ENCODE measurements around the gene FBXO22. TPM values are rescaled to one million over a fixed set of nuclear protein-coding genes. Genes with fewer than 3 reads are reported as not detected.
"Not testable (repeated sequence)": the region's sequence is repeated elsewhere in the genome, so short reads cannot be mapped to it uniquely, and the experiment has no call there.

Gene FBXO22
- polyA plus RNA-seq, 1 donor (not counting 4 experiments of a cell fraction or from before 2014, with no cell fraction given), result 68.5 TPM

- no peak overlapping the region for H3K9ac ChIP-seq (ENCODE audit: control insufficient read depth, extremely low read depth, insufficient read depth, low read length)
- FAIRE-seq (no peak), DNase-seq (ENCODE audit: low read depth, low spot score) (no peak)
- no peaks in the 10 kb centered on the region for H3K4me1 ChIP-seq (ENCODE audit: control insufficient read depth, extremely low read depth, insufficient read depth, low read length)
- H3K4me2 ChIP-seq (ENCODE audit: control insufficient read depth, extremely low read depth, insufficient read depth, low read depth, low read length), result no peak overlapping the region
- no peak for TF ChIP-seq CTCF (optimal IDR thresholded peaks at IDR 0.05 in 1 of 3, IDR thresholded peaks at IDR 0.05 in 1 of 3, conservative IDR thresholded peaks at IDR 0.05 in 1 of 3; ENCODE audit: extremely low read depth in 1 of 3, insufficient read depth in 2 of 3, low read length in 3 of 3)
- TF ChIP-seq EZH2 (IDR thresholded peaks at IDR 0.05; ENCODE audit: low read length), result no peak
- H3K27ac ChIP-seq (ENCODE audit: control insufficient read depth, insufficient read depth, low read length), result no peak overlapping the region
- H3K9me3 ChIP-seq (ENCODE audit: control insufficient read depth, low read depth, low read length), result no peaks in the 10 kb centered on the region
- no peaks in the 10 kb centered on the region for H4K20me1 ChIP-seq (ENCODE audit: control insufficient read depth, extremely low read depth, insufficient read depth, low read length)
- no peak overlapping the region for H2AFZ ChIP-seq (ENCODE audit: control insufficient read depth, low read length)
- H3K9me1 ChIP-seq (ENCODE audit: control insufficient read depth, extremely low read depth, insufficient read depth, low read length), result no peaks in the 10 kb centered on the region
- H3K4me3 ChIP-seq (ENCODE audit: control insufficient read depth in 2 of 3, extremely low read depth in 1 of 3, insufficient read depth in 2 of 3, low read depth in 1 of 3, low read length in 3 of 3), result no peak overlapping the region
- no peaks in the 10 kb centered on the region for H3K79me2 ChIP-seq (ENCODE audit: control insufficient read depth, insufficient read depth, low read length)
- H3K36me3 ChIP-seq (ENCODE audit: control insufficient read depth in 2 of 2, extremely low read depth in 1 of 2, insufficient read depth in 2 of 2, low read length in 2 of 2), result no peaks in the 10 kb centered on the region
- H3K27me3 ChIP-seq (ENCODE audit: control insufficient read depth, extremely low read depth, insufficient read depth, low read length), result no peaks in the 10 kb centered on the region
- dilution Hi-C loops (cut with MboI; ENCODE audit: extremely low pct_ligation_motif_present, low sequenced_read_pairs), result no loop called here
These were observed 78.8 kb downstream of the FBXO22 start for GRCh38 chr15:75982468-75982867.

- H3K4me3 ChIP-seq (ENCODE audit: control insufficient read depth in 2 of 3, extremely low read depth in 1 of 3, insufficient read depth in 2 of 3, low read depth in 1 of 3, low read length in 3 of 3); H3K27ac ChIP-seq (ENCODE audit: control insufficient read depth, insufficient read depth, low read length); H3K4me2 ChIP-seq (ENCODE audit: control insufficient read depth, extremely low read depth, insufficient read depth, low read depth, low read length); DNase-seq (ENCODE audit: low read depth, low spot score); FAIRE-seq; H4K20me1 ChIP-seq (ENCODE audit: control insufficient read depth, extremely low read depth, insufficient read depth, low read length); H2AFZ ChIP-seq (ENCODE audit: control insufficient read depth, low read length); H3K9me3 ChIP-seq (ENCODE audit: control insufficient read depth, low read depth, low read length); H3K9me1 ChIP-seq (ENCODE audit: control insufficient read depth, extremely low read depth, insufficient read depth, low read length); H3K36me3 ChIP-seq (ENCODE audit: control insufficient read depth in 2 of 2, extremely low read depth in 1 of 2, insufficient read depth in 2 of 2, low read length in 2 of 2); dilution Hi-C loops (cut with MboI; ENCODE audit: extremely low pct_ligation_motif_present, low sequenced_read_pairs); H3K9ac ChIP-seq (ENCODE audit: control insufficient read depth, extremely low read depth, insufficient read depth, low read length); H3K79me2 ChIP-seq (ENCODE audit: control insufficient read depth, insufficient read depth, low read length); H3K27me3 ChIP-seq (ENCODE audit: control insufficient read depth, extremely low read depth, insufficient read depth, low read length); H3K4me1 ChIP-seq (ENCODE audit: control insufficient read depth, extremely low read depth, insufficient read depth, low read length): not testable (repeated sequence)
These were observed 81.0 kb downstream of the FBXO22 start for GRCh38 chr15:75984706-75985105.

GRCh38 chr15:75985971-75986370 is 82.3 kb downstream of the FBXO22 start:
- no peak overlapping the region for H3K9ac ChIP-seq (ENCODE audit: control insufficient read depth, extremely low read depth, insufficient read depth, low read length)
- H2AFZ ChIP-seq (ENCODE audit: control insufficient read depth, low read length), result no peak overlapping the region
- DNase-seq (ENCODE audit: low read depth, low spot score), result no peak
- H3K4me1 ChIP-seq (ENCODE audit: control insufficient read depth, extremely low read depth, insufficient read depth, low read length), result no peaks in the 10 kb centered on the region
- no peaks in the 10 kb centered on the region for H4K20me1 ChIP-seq (ENCODE audit: control insufficient read depth, extremely low read depth, insufficient read depth, low read length)
- no peaks in the 10 kb centered on the region for H3K9me1 ChIP-seq (ENCODE audit: control insufficient read depth, extremely low read depth, insufficient read depth, low read length)
- H3K9me3 ChIP-seq (ENCODE audit: control insufficient read depth, low read depth, low read length), result no peaks in the 10 kb centered on the region
- H3K27me3 ChIP-seq (ENCODE audit: control insufficient read depth, extremely low read depth, insufficient read depth, low read length), result no peaks in the 10 kb centered on the region
- H3K27ac ChIP-seq (ENCODE audit: control insufficient read depth, insufficient read depth, low read length), result no peak overlapping the region
- dilution Hi-C loops (cut with MboI; ENCODE audit: extremely low pct_ligation_motif_present, low sequenced_read_pairs), result no loop called here
- no peak overlapping the region for H3K4me3 ChIP-seq (ENCODE audit: control insufficient read depth in 2 of 3, extremely low read depth in 1 of 3, insufficient read depth in 2 of 3, low read depth in 1 of 3, low read length in 3 of 3)
- H3K79me2 ChIP-seq (ENCODE audit: control insufficient read depth, insufficient read depth, low read length), result no peaks in the 10 kb centered on the region
- H3K36me3 ChIP-seq (ENCODE audit: control insufficient read depth in 2 of 2, extremely low read depth in 1 of 2, insufficient read depth in 2 of 2, low read length in 2 of 2), result no peaks in the 10 kb centered on the region
- TF ChIP-seq CTCF (optimal IDR thresholded peaks at IDR 0.05 in 1 of 3, IDR thresholded peaks at IDR 0.05 in 1 of 3, conservative IDR thresholded peaks at IDR 0.05 in 1 of 3; ENCODE audit: extremely low read depth in 1 of 3, insufficient read depth in 2 of 3, low read length in 3 of 3) (no peak), EZH2 (IDR thresholded peaks at IDR 0.05; ENCODE audit: low read length) (no peak)
- FAIRE-seq, result no peak
- H3K4me2 ChIP-seq (ENCODE audit: control insufficient read depth, extremely low read depth, insufficient read depth, low read depth, low read length), result no peak overlapping the region

All from keratinocyte (primary cell).